Neuron (in vitro differentiated cells): ENCODE results near the gene SCTR.

Source experiments
- H2AFZ ChIP-seq: one replicate; pipeline ENCODE4 v1.6.1; 2013; ENCODE audit warnings: low read depth, mild to moderate bottlenecking, inconsistent platforms, low read length, moderate library complexity
- H3K27me3 ChIP-seq: one replicate; pipeline ENCODE4 v1.6.1; 2013; ENCODE audit warnings: low read length; ENCODE audit not compliant: insufficient read depth
- H3K36me3 ChIP-seq: one replicate; pipeline ENCODE4 v1.6.1; 2013; ENCODE audit warnings: low read length; ENCODE audit not compliant: insufficient read depth
- H3K4me1 ChIP-seq: one replicate; pipeline ENCODE4 v1.6.1; 2013; ENCODE audit warnings: low read length; ENCODE audit not compliant: insufficient read depth
- H3K4me3 ChIP-seq: 2 replicates; pipeline ENCODE4 v1.5.1; 2013; ENCODE audit warnings: mild to moderate bottlenecking, low read length, moderate library complexity
- H3K9me3 ChIP-seq: one replicate; pipeline ENCODE4 v1.6.1; 2013; ENCODE audit warnings: low read length

Gene SCTR

DNA sequence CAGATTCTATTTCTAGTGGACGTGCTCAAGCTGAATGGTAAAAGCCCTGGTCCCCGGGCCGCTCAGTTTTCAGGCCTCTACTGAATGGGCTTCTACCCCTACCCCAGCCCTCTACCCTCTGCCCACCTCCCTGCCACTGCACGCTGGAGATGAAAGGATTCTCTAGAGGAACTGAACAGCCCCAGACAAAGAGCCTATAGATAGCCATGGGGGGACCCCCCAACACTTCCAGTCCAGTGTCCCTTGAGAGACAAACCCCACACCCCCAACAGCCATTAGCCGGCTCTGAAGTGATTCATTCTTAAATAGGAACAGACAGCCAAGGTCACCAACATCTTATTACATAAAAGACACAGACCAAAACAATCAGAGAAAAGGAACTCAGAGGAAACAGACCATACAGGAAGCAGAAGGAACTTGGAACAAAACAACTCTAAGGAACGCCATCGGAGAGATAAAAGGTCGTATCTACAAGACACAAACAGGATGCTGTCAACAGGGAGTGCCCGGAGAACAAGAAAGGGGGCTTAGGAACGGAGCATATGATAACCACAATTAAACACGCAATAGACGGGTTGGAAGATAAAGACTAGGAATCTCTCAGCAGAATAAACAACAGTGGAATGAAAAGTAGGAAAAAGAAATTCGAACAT, 69.1 kb downstream of the SCTR start:
- Histone ChIP-seq H2AFZ (no peak overlapping the region), H3K9me3 (no peaks in the 10 kb centered on the region), H3K36me3 (no peaks in the 10 kb centered on the region), H3K4me1 (peaks cover 10% of the 10 kb centered on the region), H3K4me3 (no peak overlapping the region), H3K27me3 (peaks cover 13% of the 10 kb centered on the region)

DNA sequence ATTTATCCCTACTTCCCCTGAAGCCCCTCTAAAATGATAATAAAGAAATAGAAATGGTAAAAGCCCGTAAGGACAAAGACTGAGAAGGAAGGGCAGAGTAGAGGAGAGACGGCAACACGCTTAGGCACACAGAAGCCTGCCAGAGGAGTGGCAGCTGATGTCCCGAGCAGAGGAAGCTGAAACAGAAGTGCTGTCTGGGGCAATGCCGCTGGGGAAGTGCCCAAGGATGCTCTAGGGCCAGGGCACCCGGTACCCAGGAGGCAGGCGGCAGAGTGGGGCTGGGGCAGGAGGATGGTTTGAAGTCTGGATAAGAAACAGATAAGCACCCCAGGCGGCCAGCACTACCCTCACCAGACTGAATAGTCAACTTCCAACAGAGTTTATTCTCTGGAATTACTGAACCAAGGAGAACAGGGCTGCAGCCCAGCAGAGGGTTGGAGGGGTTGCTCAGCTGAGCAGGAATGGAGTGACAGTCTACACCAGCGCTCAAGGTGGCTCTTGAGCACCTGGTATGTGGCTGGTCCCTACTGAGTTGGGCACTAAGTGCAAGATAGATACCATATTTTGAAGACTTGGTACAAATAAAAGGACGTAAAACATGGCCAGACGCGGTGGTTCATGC, 70.2 kb downstream of the SCTR start:
- no peaks in the 10 kb centered on the region for H3K9me3 ChIP-seq
- H3K4me1 ChIP-seq = peaks cover 10% of the 10 kb centered on the region
- peaks cover 13% of the 10 kb centered on the region for H3K27me3 ChIP-seq
- no peaks in the 10 kb centered on the region for H3K36me3 ChIP-seq
- no peak overlapping the region for H3K4me3 ChIP-seq
- no peak overlapping the region for H2AFZ ChIP-seq

DNA sequence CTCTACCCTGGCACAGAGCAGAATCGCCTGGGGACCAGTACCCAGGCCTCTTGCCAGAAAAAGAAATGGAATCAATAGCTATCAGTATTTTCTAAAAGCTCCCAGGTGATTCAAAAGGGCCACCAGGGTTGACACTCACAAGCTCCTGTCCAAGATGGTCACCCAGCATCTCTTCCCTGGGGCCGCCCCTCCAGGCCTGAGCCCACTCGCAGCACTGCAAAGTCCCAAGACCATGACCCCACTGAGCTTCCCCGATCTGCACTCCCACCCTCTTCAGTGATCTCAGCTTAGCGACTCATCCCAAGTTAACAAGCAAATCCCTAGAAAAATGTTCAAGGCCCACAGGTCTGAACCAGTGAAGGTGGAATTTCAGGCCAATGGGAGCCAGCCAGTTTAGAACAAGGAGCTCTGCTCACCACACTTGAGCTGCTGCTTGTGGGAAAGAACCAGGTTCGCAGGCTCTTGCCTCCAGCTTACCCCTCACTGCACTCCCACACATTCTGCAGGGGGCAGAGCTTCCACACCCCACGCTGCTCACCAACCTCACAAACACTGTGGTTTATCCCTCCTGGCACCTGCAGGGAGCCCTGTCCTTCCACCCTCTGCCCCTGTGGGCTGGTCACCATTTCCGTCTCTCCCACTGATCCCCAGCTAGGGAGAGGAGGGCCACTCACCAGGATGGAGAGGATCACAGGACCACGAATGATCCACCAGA, 72.8 kb downstream of the SCTR start:
- H2AFZ ChIP-seq = no peak overlapping the region
- no peak overlapping the region for H3K4me3 ChIP-seq
- peaks cover 10% of the 10 kb centered on the region for H3K4me1 ChIP-seq
- H3K9me3 ChIP-seq = no peaks in the 10 kb centered on the region
- H3K36me3 ChIP-seq = no peaks in the 10 kb centered on the region
- H3K27me3 ChIP-seq = peaks cover 13% of the 10 kb centered on the region

DNA sequence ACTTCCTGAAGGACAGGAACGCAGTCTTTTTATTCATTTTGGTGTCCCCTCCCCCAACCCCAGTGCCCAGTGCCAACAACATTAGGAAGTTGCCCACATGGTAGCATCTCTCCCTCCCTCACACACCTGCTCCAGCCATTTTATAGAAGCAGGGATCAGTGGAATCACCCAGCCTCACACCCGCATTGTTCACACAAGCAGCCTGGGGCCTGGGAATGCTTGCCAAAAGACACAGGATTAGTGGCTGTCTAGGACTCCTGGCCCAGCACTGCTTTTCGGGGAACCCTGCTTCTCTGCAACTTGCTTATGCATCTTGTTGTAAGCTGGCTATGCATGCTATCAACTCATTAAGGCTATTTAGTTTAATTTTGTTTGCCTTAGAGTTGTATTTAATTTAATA, 74.8 kb downstream of the SCTR start:
- peaks cover 13% of the 10 kb centered on the region for H3K27me3 ChIP-seq

DNA sequence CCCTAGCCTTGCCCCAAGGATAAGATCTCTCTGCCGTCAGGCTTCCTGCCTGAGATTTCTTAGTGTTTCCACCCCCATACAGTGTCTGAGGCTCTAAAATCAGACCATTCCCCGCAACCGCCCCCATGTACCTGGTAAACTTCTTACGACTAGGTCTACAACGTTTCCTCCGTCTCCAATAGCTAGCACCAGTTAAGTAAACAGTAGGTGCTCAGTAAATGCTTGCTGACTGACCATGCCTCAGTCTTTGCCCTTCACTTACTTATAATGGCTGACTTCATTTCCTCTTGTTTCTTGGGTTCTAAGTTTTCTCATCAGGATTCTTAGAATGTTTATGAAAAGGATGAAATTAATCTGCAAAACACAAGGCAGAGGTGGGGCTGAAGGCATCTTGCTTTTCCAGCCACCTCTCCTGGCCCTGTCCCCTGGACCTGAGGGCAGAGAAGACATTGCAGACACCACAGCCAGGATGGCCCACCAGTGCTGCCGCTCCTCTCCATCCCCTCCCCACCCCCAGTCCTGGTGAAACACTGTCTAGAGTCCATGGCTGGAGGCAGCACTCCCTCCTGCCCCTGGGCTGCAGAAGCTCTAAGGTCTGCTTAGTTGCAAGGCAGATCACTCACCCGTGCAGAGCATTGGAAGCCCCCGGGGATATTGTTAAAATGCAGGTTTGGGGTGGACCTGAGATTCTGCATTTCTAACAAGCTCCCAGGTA, 75.7 kb downstream of the SCTR start:
- H3K36me3 ChIP-seq = no peaks in the 10 kb centered on the region
- no peaks in the 10 kb centered on the region for H3K9me3 ChIP-seq
- H3K4me1 ChIP-seq = no peaks in the 10 kb centered on the region
- peaks cover 13% of the 10 kb centered on the region for H3K27me3 ChIP-seq
- no peak overlapping the region for H2AFZ ChIP-seq
- H3K4me3 ChIP-seq = no peak overlapping the region

More for the DNA sequence above, 74.8 kb downstream of the SCTR start:
- no peaks in the 10 kb centered on the region for H3K9me3 ChIP-seq
- no peaks in the 10 kb centered on the region for H3K36me3 ChIP-seq
- H3K4me3 ChIP-seq = no peak overlapping the region
- H2AFZ ChIP-seq = no peak overlapping the region
- no peaks in the 10 kb centered on the region for H3K4me1 ChIP-seq

- no peaks in the 10 kb centered on the region for H3K36me3 ChIP-seq
- H3K4me3 ChIP-seq = no peak overlapping the region
- no peaks in the 10 kb centered on the region for H3K4me1 ChIP-seq
- H3K9me3 ChIP-seq = no peaks in the 10 kb centered on the region
- no peak overlapping the region for H2AFZ ChIP-seq
- H3K27me3 ChIP-seq = peaks cover 3% of the 10 kb centered on the region
Measured at GRCh38 chr2:119446037-119446436, 78.2 kb downstream of the SCTR start.

- Histone ChIP-seq H2AFZ (no peak overlapping the region), H3K4me1 (no peaks in the 10 kb centered on the region), H3K27me3 (peaks cover 10% of the 10 kb centered on the region), H3K36me3 (no peaks in the 10 kb centered on the region), H3K9me3 (no peaks in the 10 kb centered on the region), H3K4me3 (no peak overlapping the region)
Measured at GRCh38 chr2:119442850-119443249, 81.4 kb downstream of the SCTR start.

DNA sequence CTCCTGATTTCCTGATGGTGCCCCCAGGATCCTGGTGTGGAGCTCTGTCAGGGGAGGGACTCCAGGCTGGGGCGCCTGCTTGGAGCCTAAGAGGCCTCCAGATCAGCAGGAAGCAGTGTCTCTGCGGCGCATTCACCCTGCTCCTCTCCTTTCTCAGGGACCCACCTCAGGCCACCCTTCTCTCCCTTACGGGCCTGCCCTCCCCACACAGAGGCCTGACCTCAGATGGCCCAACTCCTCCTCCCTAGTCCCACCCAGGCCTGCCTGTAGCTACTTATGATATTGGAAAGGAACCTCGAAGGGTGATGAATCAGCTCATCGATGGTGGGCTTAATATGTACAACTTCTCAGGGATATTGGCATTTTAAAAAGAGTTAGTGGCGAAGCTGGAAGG, 82.1 kb downstream of the SCTR start:
- no peaks in the 10 kb centered on the region for H3K36me3 ChIP-seq
- H2AFZ ChIP-seq = no peak overlapping the region
- H3K9me3 ChIP-seq = no peaks in the 10 kb centered on the region
- H3K27me3 ChIP-seq = peaks cover 10% of the 10 kb centered on the region
- H3K4me3 ChIP-seq = no peak overlapping the region
- H3K4me1 ChIP-seq = no peaks in the 10 kb centered on the region

GRCh38 chr2:119441376-119442225, 82.7 kb downstream of the SCTR start:
- no peak overlapping the region for H3K4me3 ChIP-seq
- no peaks in the 10 kb centered on the region for H3K9me3 ChIP-seq
- H3K36me3 ChIP-seq = no peaks in the 10 kb centered on the region
- H3K4me1 ChIP-seq = no peaks in the 10 kb centered on the region
- no peak overlapping the region for H2AFZ ChIP-seq
- H3K27me3 ChIP-seq = peaks cover 10% of the 10 kb centered on the region

GRCh38 chr2:119440873-119441272, 83.4 kb downstream of the SCTR start:
- Histone ChIP-seq H3K27me3 (peaks cover 10% of the 10 kb centered on the region), H3K4me3 (no peak overlapping the region), H3K4me1 (no peaks in the 10 kb centered on the region), H2AFZ (no peak overlapping the region), H3K9me3 (no peaks in the 10 kb centered on the region), H3K36me3 (no peaks in the 10 kb centered on the region)

DNA sequence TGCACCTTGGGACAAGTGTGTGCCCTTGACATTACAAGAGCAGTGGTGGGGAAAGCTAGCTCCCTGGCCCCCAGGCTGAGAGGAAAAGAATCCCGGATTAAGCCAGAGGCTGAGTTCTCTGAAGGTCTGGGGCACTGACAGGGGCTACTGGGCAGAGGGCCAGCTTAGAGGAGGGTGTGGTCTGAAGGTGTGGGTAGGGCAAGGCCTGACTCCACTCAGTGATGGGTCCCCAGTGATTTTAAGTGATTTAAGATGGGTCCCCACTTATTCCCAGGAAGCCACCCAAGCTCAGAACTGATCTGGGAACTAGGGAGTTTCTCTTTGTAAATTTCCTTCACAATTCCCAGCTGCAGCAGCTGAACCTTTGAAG, 83.8 kb downstream of the SCTR start:
- H3K4me3 ChIP-seq = no peak overlapping the region
- H3K27me3 ChIP-seq = peaks cover 10% of the 10 kb centered on the region
- H2AFZ ChIP-seq = no peak overlapping the region
- H3K4me1 ChIP-seq = no peaks in the 10 kb centered on the region
- no peaks in the 10 kb centered on the region for H3K36me3 ChIP-seq
- no peaks in the 10 kb centered on the region for H3K9me3 ChIP-seq

DNA sequence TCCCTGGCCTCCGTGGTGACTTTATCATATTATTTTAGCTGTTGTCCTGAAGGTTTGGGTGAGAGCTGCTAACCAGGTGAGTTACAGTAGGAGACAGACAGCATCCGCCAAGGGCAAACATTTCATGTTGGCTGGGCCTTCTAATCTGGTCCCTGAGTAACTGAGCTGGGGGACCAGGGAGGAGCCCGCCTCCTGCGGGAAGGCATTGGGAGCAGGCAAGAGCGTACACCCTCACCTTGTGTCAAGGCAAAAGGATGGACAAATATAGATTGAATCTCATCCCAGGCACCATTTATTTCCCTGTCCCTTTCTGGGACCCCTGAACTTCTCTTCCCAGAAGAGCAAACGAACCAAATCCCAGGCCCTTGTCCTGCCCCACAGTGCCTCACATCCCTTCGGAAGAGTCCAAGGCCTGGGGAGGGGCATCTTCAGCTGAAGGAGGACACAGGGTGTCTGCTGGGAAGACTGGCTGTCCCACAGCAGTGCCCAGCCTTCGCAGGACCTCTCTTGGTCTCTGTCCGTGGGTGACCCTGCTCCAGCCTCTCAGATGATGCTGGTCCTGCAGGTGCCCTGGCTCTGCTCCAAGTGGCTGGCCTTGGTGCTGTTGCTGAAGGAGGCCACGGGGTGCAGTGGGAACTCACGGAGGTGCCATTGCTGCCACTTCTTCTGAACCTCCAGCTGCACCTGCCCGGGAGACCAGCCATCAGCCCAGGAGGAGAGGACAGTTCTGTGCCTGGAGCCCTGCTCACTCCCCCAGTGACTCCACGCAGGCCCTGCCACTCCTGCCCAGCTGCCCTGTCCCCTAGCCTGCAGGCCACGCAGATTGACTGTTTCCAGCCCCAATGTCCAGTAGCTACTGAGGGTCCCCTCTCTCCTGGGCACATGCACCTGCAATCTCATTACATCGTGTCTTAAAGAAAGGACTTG, 84.4 kb downstream of the SCTR start:
- Histone ChIP-seq H3K4me1 (no peaks in the 10 kb centered on the region), H3K36me3 (no peaks in the 10 kb centered on the region)

More for the DNA sequence above, 84.4 kb downstream of the SCTR start:
- Histone ChIP-seq H3K9me3 (no peaks in the 10 kb centered on the region), H3K4me3 (no peak overlapping the region), H3K27me3 (peaks cover 10% of the 10 kb centered on the region), H2AFZ (no peak overlapping the region)
